Keratinocyte (primary cell): ENCODE measurements around the gene C4orf50. TPM values are rescaled to one million over a fixed set of nuclear protein-coding genes. Genes with fewer than 3 reads are reported as not detected.

Experiments used
- DNase-seq: peaks from one replicate; pipeline ENCODE4 v3.0.0-alpha.2; 2011; ENCODE audit warnings: low read depth, missing footprints, low spot score
- FAIRE-seq: peaks from 2 replicates; lab custom pipeline; 2011; peaks lifted over from hg19 to GRCh38; lab: Jason Lieb, UNC
- H2AFZ ChIP-seq: 2 replicates; pipeline ENCODE4 v1.6.0; 2012; ENCODE audit warnings: low read length, control low read depth, inconsistent platforms; ENCODE audit not compliant: control insufficient read depth
- H3K27ac ChIP-seq: 2 replicates; pipeline ENCODE4 v1.5.1; 2011; ENCODE audit warnings: low read length; ENCODE audit not compliant: control insufficient read depth, insufficient read depth
- H3K27me3 ChIP-seq: 3 replicates; pipeline ENCODE4 v1.6.0; 2011; ENCODE audit warnings: low read length; ENCODE audit not compliant: control insufficient read depth, insufficient read depth; ENCODE audit errors: extremely low read depth
- H3K36me3 ChIP-seq, 2 experiments: 2 replicates in 1 of 2; 3 replicates in 1 of 2; pipeline ENCODE4 v1.5.1; 2011; ENCODE audit warnings: low read length in 2 of 2, mild to moderate bottlenecking in 1 of 2; ENCODE audit not compliant: control insufficient read depth in 2 of 2, insufficient read depth in 2 of 2; ENCODE audit errors: extremely low read depth in 1 of 2
- H3K4me1 ChIP-seq: 3 replicates; pipeline ENCODE4 v1.5.1; 2011; ENCODE audit warnings: low read length; ENCODE audit not compliant: control insufficient read depth, insufficient read depth; ENCODE audit errors: extremely low read depth
- H3K4me2 ChIP-seq: 3 replicates; pipeline ENCODE4 v1.6.0; 2011; ENCODE audit warnings: low read depth, low read length; ENCODE audit not compliant: control insufficient read depth, insufficient read depth; ENCODE audit errors: extremely low read depth
- H3K4me3 ChIP-seq, 3 experiments: fragments of 200-600 bp in 1 of 3; sonication (generic) in 1 of 3; 2 replicates in 2 of 3; 3 replicates in 1 of 3; pipeline ENCODE4 v1.5.1; 2011 to 2016; ENCODE audit warnings: low read length in 3 of 3, mild to moderate bottlenecking in 3 of 3, control low read depth in 2 of 3, inconsistent platforms in 1 of 3, low read depth in 1 of 3, mixed read lengths in 1 of 3, mixed run types in 1 of 3, moderate library complexity in 1 of 3; ENCODE audit not compliant: control insufficient read depth in 2 of 3, insufficient read depth in 2 of 3; ENCODE audit errors: extremely low read depth in 1 of 3
- H3K79me2 ChIP-seq: 2 replicates; pipeline ENCODE4 v1.6.0; 2012; ENCODE audit warnings: low read length; ENCODE audit not compliant: control insufficient read depth, insufficient read depth
- H3K9ac ChIP-seq: 3 replicates; pipeline ENCODE4 v1.6.0; 2011; ENCODE audit warnings: low read length; ENCODE audit not compliant: control insufficient read depth, insufficient read depth; ENCODE audit errors: extremely low read depth
- H3K9me1 ChIP-seq: 3 replicates; pipeline ENCODE4 v1.6.0; 2011; ENCODE audit warnings: low read length; ENCODE audit not compliant: control insufficient read depth, insufficient read depth; ENCODE audit errors: extremely low read depth
- H3K9me3 ChIP-seq: 2 replicates; pipeline ENCODE4 v1.5.1; 2012; ENCODE audit warnings: low read depth, low read length; ENCODE audit not compliant: control insufficient read depth
- H4K20me1 ChIP-seq: 3 replicates; pipeline ENCODE4 v1.6.0; 2011; ENCODE audit warnings: low read length; ENCODE audit not compliant: control insufficient read depth, insufficient read depth; ENCODE audit errors: extremely low read depth
- EZH2 ChIP-seq: IDR thresholded peaks from one replicate; pipeline ENCODE4 v1.6.1; 2012; ENCODE audit warnings: inconsistent platforms, mild to moderate bottlenecking, low read length, moderate library complexity
- dilution Hi-C: fragments of 300-500 bp; cut with MboI; formaldehyde crosslinking; loops from one replicate; pipeline ENCODE4 v1.7.0; 2020; ENCODE audit warnings: low sequenced_read_pairs; ENCODE audit not compliant: extremely low pct_ligation_motif_present
- polyA plus RNA-seq, 5 experiments: library from polyadenylated mRNA; depleted of rRNA in 3 of 5; stranded (reverse) in 3 of 5; stranded (forward) in 1 of 5; unstranded in 1 of 5; fragments of >200 nt; gene quantifications; 1 replicate in 1 of 5; 2 replicates in 3 of 5; 3 replicates in 1 of 5; pipeline versions ENCODE4 v1.2.1 to v1.2.3, GENCODE V29; 2011 to 2012; ENCODE audit warnings: missing spikeins in 2 of 5, low read depth in 1 of 5, low replicate concordance in 1 of 5
- TF ChIP-seq, protein P1 (sequence below), 3 experiments: IDR thresholded peaks in 1 of 3; conservative IDR thresholded peaks in 1 of 3; optimal IDR thresholded peaks in 1 of 3; 2 replicates in 2 of 3; 3 replicates in 1 of 3; pipeline versions ENCODE3 to v1.5.1; 2011; ENCODE audit warnings: low read length in 3 of 3, mild to moderate bottlenecking in 3 of 3, moderate library complexity in 2 of 3, control low read depth in 1 of 3, inconsistent platforms in 1 of 3; ENCODE audit not compliant: insufficient read depth in 2 of 3; ENCODE audit errors: extremely low read depth in 1 of 3

C4orf50 gene
- polyA plus RNA-seq, 1 donor (not counting 4 experiments of a cell fraction or from before 2014, with no cell fraction given) = not detected

DNA sequence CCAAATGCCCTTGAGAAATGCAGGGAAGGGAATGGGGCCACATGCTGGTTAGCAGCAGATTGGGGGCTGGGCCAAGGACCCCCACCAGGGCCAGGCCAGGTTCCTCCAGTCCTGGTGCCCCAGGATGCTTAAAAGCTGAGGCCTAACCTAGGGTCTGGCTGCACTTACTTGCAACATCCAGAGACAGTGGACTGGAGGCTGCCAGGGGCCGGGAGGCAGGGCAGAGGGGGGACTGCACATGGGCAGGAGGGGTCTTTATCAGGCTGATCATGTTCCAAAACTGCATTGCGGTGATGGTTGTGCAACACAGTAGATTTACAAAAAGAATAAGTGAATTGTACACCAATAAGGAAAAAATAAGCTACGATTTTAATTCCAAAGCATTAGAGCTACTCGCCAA, 36.8 kb upstream of the C4orf50 start:
- dilution Hi-C loops = no loop called here
- Histone ChIP-seq H3K79me2 (no peaks in the 10 kb centered on the region), H3K4me2 (no peak overlapping the region), H4K20me1 (no peaks in the 10 kb centered on the region), H3K9ac (no peak overlapping the region), H3K27ac (no peak overlapping the region), H3K9me1 (no peaks in the 10 kb centered on the region), H3K9me3 (peaks cover 21% of the 10 kb centered on the region), H3K36me3 (no peaks in the 10 kb centered on the region), H3K4me3 (no peak overlapping the region), H2AFZ (no peak overlapping the region), H3K4me1 (no peaks in the 10 kb centered on the region), H3K27me3 (no peaks in the 10 kb centered on the region)
- no peak for TF ChIP-seq EZH2
- TF ChIP-seq, protein P1, sequence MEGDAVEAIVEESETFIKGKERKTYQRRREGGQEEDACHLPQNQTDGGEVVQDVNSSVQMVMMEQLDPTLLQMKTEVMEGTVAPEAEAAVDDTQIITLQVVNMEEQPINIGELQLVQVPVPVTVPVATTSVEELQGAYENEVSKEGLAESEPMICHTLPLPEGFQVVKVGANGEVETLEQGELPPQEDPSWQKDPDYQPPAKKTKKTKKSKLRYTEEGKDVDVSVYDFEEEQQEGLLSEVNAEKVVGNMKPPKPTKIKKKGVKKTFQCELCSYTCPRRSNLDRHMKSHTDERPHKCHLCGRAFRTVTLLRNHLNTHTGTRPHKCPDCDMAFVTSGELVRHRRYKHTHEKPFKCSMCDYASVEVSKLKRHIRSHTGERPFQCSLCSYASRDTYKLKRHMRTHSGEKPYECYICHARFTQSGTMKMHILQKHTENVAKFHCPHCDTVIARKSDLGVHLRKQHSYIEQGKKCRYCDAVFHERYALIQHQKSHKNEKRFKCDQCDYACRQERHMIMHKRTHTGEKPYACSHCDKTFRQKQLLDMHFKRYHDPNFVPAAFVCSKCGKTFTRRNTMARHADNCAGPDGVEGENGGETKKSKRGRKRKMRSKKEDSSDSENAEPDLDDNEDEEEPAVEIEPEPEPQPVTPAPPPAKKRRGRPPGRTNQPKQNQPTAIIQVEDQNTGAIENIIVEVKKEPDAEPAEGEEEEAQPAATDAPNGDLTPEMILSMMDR (optimal IDR thresholded peaks at IDR 0.05 in 1 of 3, IDR thresholded peaks at IDR 0.05 in 1 of 3, conservative IDR thresholded peaks at IDR 0.05 in 1 of 3; ENCODE audit: extremely low read depth in 1 of 3, insufficient read depth in 2 of 3, low read length in 3 of 3) = no peak
- FAIRE-seq = no peak
- no peak for DNase-seq

DNA sequence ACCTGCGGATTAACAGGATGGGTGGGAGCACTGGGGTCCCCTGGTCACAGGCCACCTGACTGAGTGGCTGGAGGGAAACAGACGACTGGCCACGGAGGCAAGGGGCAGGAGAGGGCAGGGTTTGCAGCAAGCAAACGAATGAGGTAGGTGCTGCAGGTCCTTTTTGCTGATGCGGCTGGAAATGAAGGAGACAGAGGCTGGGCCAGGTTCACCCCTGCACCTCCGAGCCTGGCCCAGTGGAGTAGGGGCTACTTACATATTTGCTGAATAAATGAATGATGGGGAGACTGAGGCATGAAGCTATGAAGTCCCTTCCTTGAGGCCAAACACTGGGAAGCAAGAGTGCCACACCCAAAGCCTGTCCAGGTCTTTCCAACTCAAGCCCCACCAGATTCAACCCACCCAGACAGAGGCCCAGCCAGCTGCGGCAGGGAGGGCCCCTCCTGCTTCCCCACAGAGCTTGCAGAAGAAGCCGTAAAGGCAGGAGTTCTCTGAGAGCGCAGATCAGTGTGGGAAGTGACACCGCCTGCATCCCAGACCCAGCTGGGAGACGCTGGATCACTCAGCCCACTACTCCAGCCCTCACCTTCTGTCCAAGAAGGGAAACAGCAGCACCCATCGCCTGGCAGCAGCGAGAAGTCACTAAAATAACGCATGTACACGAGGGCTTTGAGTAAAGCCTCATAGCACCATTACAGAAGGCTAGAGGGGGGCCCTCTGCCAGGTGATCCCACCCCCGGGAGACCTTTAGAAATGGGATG, 36.1 kb upstream of the C4orf50 start:
- Histone ChIP-seq H2AFZ (no peak overlapping the region), H4K20me1 (no peaks in the 10 kb centered on the region), H3K4me2 (no peak overlapping the region), H3K27ac (no peak overlapping the region), H3K27me3 (no peaks in the 10 kb centered on the region), H3K36me3 (no peaks in the 10 kb centered on the region), H3K9ac (no peak overlapping the region), H3K4me3 (no peak overlapping the region), H3K9me1 (no peaks in the 10 kb centered on the region), H3K4me1 (no peaks in the 10 kb centered on the region), H3K9me3 (peaks cover 20% of the 10 kb centered on the region), H3K79me2 (no peaks in the 10 kb centered on the region)
- dilution Hi-C loops = no loop called here
- no peak for TF ChIP-seq EZH2
- TF ChIP-seq, protein P1 (optimal IDR thresholded peaks at IDR 0.05 in 1 of 3, IDR thresholded peaks at IDR 0.05 in 1 of 3, conservative IDR thresholded peaks at IDR 0.05 in 1 of 3; ENCODE audit: extremely low read depth in 1 of 3, insufficient read depth in 2 of 3, low read length in 3 of 3) = no peak
- FAIRE-seq (no peak), DNase-seq (no peak)
